ENCODE measurements around the gene SOD2.
"Not testable (repeated sequence)": the region's sequence is repeated elsewhere in the genome, so short reads cannot be mapped to it uniquely, and the experiment has no call there.

SOD2 gene

DNA sequence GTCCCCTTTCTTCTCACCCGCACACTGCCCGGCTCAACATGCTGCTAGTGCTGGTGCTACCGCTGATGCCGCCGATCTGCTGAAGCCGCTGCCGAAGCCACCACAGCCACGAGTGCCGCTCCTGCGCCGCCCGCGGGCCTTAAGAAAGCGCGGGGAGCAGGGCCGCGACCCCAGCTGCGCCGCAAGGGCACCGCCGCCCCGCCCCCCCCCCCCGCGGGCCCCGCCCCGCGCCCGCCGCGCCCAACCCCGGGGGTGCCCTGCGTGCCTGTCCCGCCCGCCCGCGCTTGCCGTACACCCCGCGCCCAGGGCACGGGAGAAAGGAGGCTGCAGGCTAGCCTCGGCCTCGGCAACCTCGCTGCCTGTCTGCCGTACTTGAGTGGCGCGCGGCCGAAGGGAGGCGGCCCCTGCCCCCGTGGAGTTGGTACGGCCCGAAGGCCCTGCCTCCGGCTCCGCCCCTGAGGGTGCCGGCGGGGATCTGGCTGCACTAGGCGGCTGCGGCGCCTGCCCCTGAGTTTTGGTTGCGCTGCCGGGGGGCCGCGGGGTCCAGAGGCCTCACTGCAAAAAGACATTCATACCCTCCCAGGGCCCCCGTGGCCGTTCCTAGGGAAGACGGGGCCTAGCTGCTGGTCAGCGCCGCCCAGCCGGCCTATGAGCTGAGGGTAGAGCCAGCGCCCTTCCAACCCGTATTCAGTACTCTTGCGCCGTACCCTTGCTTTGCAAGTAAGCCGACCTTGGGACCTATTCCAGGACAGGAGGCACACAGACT, at the start of gene SOD2:
TSS of gene SOD2 (minus strand) at position 114 of the 766 bp plus-strand sequence. CDS start at position 40, 74 bp downstream.
- peaks cover 19% of the 10 kb centered on the region for H3K4me1 ChIP-seq (ENCODE audit: control insufficient read depth, insufficient read depth, low read length, poor library complexity, severe bottlenecking)
- no peaks in the 10 kb centered on the region for H3K9me3 ChIP-seq (ENCODE audit: control insufficient read depth, low read length)
- peaks cover 5% of the 10 kb centered on the region for H3K36me3 ChIP-seq (ENCODE audit: control insufficient read depth, insufficient read depth, low read length)
- peak; percentile 71 to 78 (median 74) for DNase-seq
- H3K27me3 ChIP-seq (replicated peaks; ENCODE audit: control insufficient read depth, insufficient read depth, low read length, poor library complexity, severe bottlenecking), result no peaks in the 10 kb centered on the region
- H3K4me3 ChIP-seq (ENCODE audit: insufficient read depth, low read depth, low read length, poor library complexity, severe bottlenecking), result peak within 1 kb of the TSS; percentile 72
- peak within 1 kb of the TSS; percentile 78 for H3K27ac ChIP-seq (ENCODE audit: insufficient read depth, low read length, poor library complexity, severe bottlenecking)

GRCh38 chr6:159742165-159742564, 49.1 kb upstream of the SOD2 start:
- no peak for DNase-seq
- peaks cover 3% of the 10 kb centered on the region for H3K4me1 ChIP-seq (ENCODE audit: control insufficient read depth, insufficient read depth, low read length, poor library complexity, severe bottlenecking)
- no peaks in the 10 kb centered on the region for H3K27me3 ChIP-seq (replicated peaks; ENCODE audit: control insufficient read depth, insufficient read depth, low read length, poor library complexity, severe bottlenecking)
- H3K4me3 ChIP-seq (ENCODE audit: insufficient read depth, low read depth, low read length, poor library complexity, severe bottlenecking), result no peak overlapping the region
- no peak overlapping the region for H3K27ac ChIP-seq (ENCODE audit: insufficient read depth, low read length, poor library complexity, severe bottlenecking)
- H3K9me3 ChIP-seq (ENCODE audit: control insufficient read depth, low read length), result no peaks in the 10 kb centered on the region
- H3K36me3 ChIP-seq (ENCODE audit: control insufficient read depth, insufficient read depth, low read length), result peaks cover 70% of the 10 kb centered on the region

- H3K9me3 ChIP-seq (ENCODE audit: control insufficient read depth, low read length), result no peaks in the 10 kb centered on the region
- no peak overlapping the region for H3K4me3 ChIP-seq (ENCODE audit: insufficient read depth, low read depth, low read length, poor library complexity, severe bottlenecking)
- DNase-seq, result no peak
- H3K27ac ChIP-seq (ENCODE audit: insufficient read depth, low read length, poor library complexity, severe bottlenecking), result no peak overlapping the region
- H3K27me3 ChIP-seq (replicated peaks; ENCODE audit: control insufficient read depth, insufficient read depth, low read length, poor library complexity, severe bottlenecking), result no peaks in the 10 kb centered on the region
- H3K36me3 ChIP-seq (ENCODE audit: control insufficient read depth, insufficient read depth, low read length), result peaks cover 49% of the 10 kb centered on the region
- H3K4me1 ChIP-seq (ENCODE audit: control insufficient read depth, insufficient read depth, low read length, poor library complexity, severe bottlenecking), result peaks cover 5% of the 10 kb centered on the region
Measured at GRCh38 chr6:159739341-159739740, 46.3 kb upstream of the SOD2 start.

GRCh38 chr6:159736908-159737307, 43.9 kb upstream of the SOD2 start:
- Histone ChIP-seq H3K27ac (ENCODE audit: insufficient read depth, low read length, poor library complexity, severe bottlenecking) (peak overlapping the region; percentile 13), H3K36me3 (ENCODE audit: control insufficient read depth, insufficient read depth, low read length) (peaks cover 28% of the 10 kb centered on the region), H3K27me3 (replicated peaks; ENCODE audit: control insufficient read depth, insufficient read depth, low read length, poor library complexity, severe bottlenecking) (no peaks in the 10 kb centered on the region), H3K4me3 (ENCODE audit: insufficient read depth, low read depth, low read length, poor library complexity, severe bottlenecking) (no peak overlapping the region), H3K4me1 (ENCODE audit: control insufficient read depth, insufficient read depth, low read length, poor library complexity, severe bottlenecking) (peaks cover 12% of the 10 kb centered on the region), H3K9me3 (ENCODE audit: control insufficient read depth, low read length) (no peaks in the 10 kb centered on the region)
- no peak for DNase-seq

DNA sequence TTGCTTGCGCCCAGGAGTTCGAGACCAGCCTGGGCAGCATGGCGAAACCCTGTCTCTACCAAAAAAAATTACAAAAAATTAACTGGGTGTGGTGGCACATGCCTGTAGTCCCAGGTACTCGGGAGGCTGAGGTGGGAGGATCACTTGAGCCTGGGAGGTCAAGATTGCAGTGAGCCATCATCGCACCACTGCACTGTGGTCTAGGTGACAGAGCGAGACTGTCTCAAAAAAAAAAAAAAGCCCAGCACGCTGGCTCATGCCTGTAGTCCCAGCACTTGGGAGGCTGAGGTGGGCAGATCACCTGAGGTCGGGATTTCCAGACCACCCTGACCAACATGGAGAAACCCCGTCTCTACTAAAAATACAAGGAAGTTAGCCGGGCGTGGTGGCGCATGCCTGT, 40.4 kb upstream of the SOD2 start:
- H3K4me1 ChIP-seq (ENCODE audit: control insufficient read depth, insufficient read depth, low read length, poor library complexity, severe bottlenecking), result peaks cover 29% of the 10 kb centered on the region
- peaks cover 14% of the 10 kb centered on the region for H3K36me3 ChIP-seq (ENCODE audit: control insufficient read depth, insufficient read depth, low read length)
- not testable (repeated sequence) for DNase-seq

GRCh38 chr6:159732550-159732949, 39.5 kb upstream of the SOD2 start:
- not testable (repeated sequence) for H3K36me3 ChIP-seq (ENCODE audit: control insufficient read depth, insufficient read depth, low read length); H3K4me3 ChIP-seq (ENCODE audit: insufficient read depth, low read depth, low read length, poor library complexity, severe bottlenecking); H3K9me3 ChIP-seq (ENCODE audit: control insufficient read depth, low read length); H3K27ac ChIP-seq (ENCODE audit: insufficient read depth, low read length, poor library complexity, severe bottlenecking); H3K27me3 ChIP-seq (replicated peaks; ENCODE audit: control insufficient read depth, insufficient read depth, low read length, poor library complexity, severe bottlenecking); DNase-seq
- peaks cover 29% of the 10 kb centered on the region for H3K4me1 ChIP-seq (ENCODE audit: control insufficient read depth, insufficient read depth, low read length, poor library complexity, severe bottlenecking)

More for the DNA sequence above, 40.4 kb upstream of the SOD2 start:
- not testable (repeated sequence) for H3K9me3 ChIP-seq (ENCODE audit: control insufficient read depth, low read length); H3K27me3 ChIP-seq (replicated peaks; ENCODE audit: control insufficient read depth, insufficient read depth, low read length, poor library complexity, severe bottlenecking); H3K4me3 ChIP-seq (ENCODE audit: insufficient read depth, low read depth, low read length, poor library complexity, severe bottlenecking); H3K27ac ChIP-seq (ENCODE audit: insufficient read depth, low read length, poor library complexity, severe bottlenecking)

DNA sequence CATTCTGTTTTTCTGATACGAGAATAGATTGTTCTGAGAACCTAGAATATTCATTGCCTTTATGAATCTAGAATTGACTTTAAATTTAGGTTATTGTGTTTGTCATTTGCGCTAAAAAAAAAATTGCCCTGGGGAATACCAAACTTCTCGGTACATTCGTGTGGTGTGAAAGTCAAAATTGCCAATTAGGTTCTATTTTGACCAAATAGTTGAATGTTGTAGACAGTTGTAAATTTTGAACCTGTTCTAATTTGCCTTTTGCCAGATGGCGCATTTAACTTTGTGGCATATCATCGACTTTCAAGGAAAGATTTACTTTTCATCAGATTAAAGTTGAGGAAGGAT, 37.3 kb upstream of the SOD2 start:
- H3K4me3 ChIP-seq (ENCODE audit: insufficient read depth, low read depth, low read length, poor library complexity, severe bottlenecking), result no peak overlapping the region
- H3K4me1 ChIP-seq (ENCODE audit: control insufficient read depth, insufficient read depth, low read length, poor library complexity, severe bottlenecking), result peaks cover 36% of the 10 kb centered on the region
- H3K9me3 ChIP-seq (ENCODE audit: control insufficient read depth, low read length), result no peaks in the 10 kb centered on the region
- no peaks in the 10 kb centered on the region for H3K27me3 ChIP-seq (replicated peaks; ENCODE audit: control insufficient read depth, insufficient read depth, low read length, poor library complexity, severe bottlenecking)
- peaks cover 6% of the 10 kb centered on the region for H3K36me3 ChIP-seq (ENCODE audit: control insufficient read depth, insufficient read depth, low read length)
- DNase-seq, result no peak
- peak overlapping the region; percentile 44 for H3K27ac ChIP-seq (ENCODE audit: insufficient read depth, low read length, poor library complexity, severe bottlenecking)

GRCh38 chr6:159729598-159730331, 36.7 kb upstream of the SOD2 start:
- Histone ChIP-seq H3K4me3 (ENCODE audit: insufficient read depth, low read depth, low read length, poor library complexity, severe bottlenecking) (peak overlapping the region; percentile 46), H3K4me1 (ENCODE audit: control insufficient read depth, insufficient read depth, low read length, poor library complexity, severe bottlenecking) (peaks cover 36% of the 10 kb centered on the region), H3K27ac (ENCODE audit: insufficient read depth, low read length, poor library complexity, severe bottlenecking) (peak overlapping the region; percentile 44), H3K36me3 (ENCODE audit: control insufficient read depth, insufficient read depth, low read length) (peaks cover 6% of the 10 kb centered on the region), H3K27me3 (replicated peaks; ENCODE audit: control insufficient read depth, insufficient read depth, low read length, poor library complexity, severe bottlenecking) (no peaks in the 10 kb centered on the region), H3K9me3 (ENCODE audit: control insufficient read depth, low read length) (no peaks in the 10 kb centered on the region)
- no peak for DNase-seq

DNA sequence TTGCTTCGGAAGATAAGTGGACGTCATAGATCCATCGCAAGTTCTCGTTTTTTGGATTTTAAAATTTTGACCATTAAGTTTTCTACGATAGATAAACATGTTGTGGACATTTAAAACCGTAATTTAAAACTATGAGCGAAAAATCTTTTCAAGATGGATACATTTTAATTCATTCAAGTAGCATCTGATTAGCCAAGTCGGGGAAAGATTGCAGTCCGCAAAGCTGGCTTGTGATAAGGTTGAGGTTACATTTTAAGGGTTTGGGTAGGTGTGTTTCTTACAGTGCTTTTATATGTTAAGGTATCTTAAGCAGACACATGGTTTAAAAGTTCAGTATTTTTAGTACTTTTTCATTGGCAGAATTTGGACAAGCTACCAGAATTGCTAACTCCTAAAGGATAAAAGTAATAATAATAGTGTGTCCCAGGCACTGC, 35.5 kb upstream of the SOD2 start:
- no peak for DNase-seq
- peaks cover 6% of the 10 kb centered on the region for H3K36me3 ChIP-seq (ENCODE audit: control insufficient read depth, insufficient read depth, low read length)
- H3K27me3 ChIP-seq (replicated peaks; ENCODE audit: control insufficient read depth, insufficient read depth, low read length, poor library complexity, severe bottlenecking), result no peaks in the 10 kb centered on the region
- peak overlapping the region; percentile 94 for H3K27ac ChIP-seq (ENCODE audit: insufficient read depth, low read length, poor library complexity, severe bottlenecking)
- peak overlapping the region; percentile 92 for H3K4me3 ChIP-seq (ENCODE audit: insufficient read depth, low read depth, low read length, poor library complexity, severe bottlenecking)
- peaks cover 36% of the 10 kb centered on the region for H3K4me1 ChIP-seq (ENCODE audit: control insufficient read depth, insufficient read depth, low read length, poor library complexity, severe bottlenecking)
- no peaks in the 10 kb centered on the region for H3K9me3 ChIP-seq (ENCODE audit: control insufficient read depth, low read length)
